ENCODE data around the gene GLA.

Gene GLA

DNA sequence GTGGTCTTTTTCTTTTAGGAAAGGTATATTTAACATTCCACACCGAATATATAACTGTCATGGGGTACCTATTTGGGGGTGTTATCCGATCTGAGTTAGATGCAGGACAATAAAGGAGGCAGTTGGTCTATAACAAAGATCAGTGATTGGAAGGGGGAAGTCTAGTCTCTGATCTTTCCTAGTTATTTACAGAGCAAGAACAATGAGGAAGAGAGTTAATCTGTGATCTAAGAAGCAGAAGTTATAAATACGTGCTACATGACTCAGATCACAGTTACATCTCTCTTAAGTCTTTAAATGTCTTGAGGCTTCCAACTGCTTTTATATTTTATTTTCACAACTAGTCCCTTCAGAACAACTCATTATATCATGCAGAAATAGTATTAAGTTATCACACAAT is 44.3 kb upstream of the GLA start:
- CTCF ChIA-PET = interaction anchor here (0.7 kb wide), 1 partner anchor 1448 kb away, joined by 4 read pairs; no protein-coding TSS in a partner anchor
- H3K27ac ChIP-seq (ENCODE audit: extremely low read depth, low read depth, low read length) = no peak overlapping the region

DNA sequence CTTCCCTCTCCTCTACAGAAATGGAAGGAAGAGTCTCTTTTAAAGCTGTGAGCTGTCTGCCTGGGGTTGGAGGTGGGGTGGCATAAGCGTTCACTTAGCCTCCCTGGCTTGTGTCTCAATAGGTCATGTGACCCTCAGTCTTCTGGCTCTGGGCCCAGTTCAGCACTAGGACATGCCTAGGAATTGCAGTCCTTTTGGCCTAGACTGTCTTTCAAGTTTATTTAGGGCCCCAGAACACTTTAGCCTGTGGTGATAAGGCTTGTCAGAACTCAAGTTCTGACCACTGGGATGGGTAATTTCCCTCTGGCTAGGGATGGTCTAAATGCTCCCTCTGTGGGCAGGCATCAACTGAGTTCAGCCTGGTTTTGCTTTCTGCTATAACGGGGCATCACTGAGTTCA is 43.2 kb upstream of the GLA start:
- no peak overlapping the region for H3K4me3 ChIP-seq (ENCODE audit: low read depth, low read length)
- no peaks in the 10 kb centered on the region for H3K4me1 ChIP-seq (ENCODE audit: control insufficient read depth, insufficient read depth, low read length)
- H3K27ac ChIP-seq (ENCODE audit: extremely low read depth, low read depth, low read length) = no peak overlapping the region
- CTCF ChIA-PET = no interaction called here
- POLR2A ChIA-PET = no interaction called here
- H3K36me3 ChIP-seq (ENCODE audit: control insufficient read depth in 2 of 2, insufficient read depth in 1 of 2, low read length in 2 of 2) = peaks cover 0 to 19% of the 10 kb centered on the region in 2 experiments; a peak in 1 of 3 replicates
- TF ChIP-seq, protein P1, sequence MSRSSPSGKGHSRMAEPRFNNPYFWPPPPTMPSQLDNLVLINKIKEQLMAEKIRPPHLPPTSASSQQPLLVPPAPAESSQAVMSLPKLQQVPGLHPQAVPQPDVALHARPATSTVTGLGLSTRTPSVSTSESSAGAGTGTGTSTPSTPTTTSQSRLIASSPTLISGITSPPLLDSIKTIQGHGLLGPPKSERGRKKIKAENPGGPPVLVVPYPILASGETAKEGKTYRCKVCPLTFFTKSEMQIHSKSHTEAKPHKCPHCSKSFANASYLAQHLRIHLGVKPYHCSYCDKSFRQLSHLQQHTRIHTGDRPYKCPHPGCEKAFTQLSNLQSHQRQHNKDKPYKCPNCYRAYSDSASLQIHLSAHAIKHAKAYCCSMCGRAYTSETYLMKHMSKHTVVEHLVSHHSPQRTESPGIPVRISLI (tag by site-specific recombination; IDR thresholded peaks at IDR 0.05) = no peak
- TF ChIP-seq PRDM1 (tag by site-specific recombination; IDR thresholded peaks at IDR 0.05) (no peak), ZNF335 (tag by site-specific recombination; conservative IDR thresholded peaks at IDR 0.05) (no peak), ZNF555 (tag by site-specific recombination; conservative IDR thresholded peaks at IDR 0.05) (no peak), ZBTB48 (tag by site-specific recombination; IDR thresholded peaks at IDR 0.05) (no peak), ZNF214 (tag by site-specific recombination; IDR thresholded peaks at IDR 0.05; ENCODE audit: borderline replicate concordance) (no peak), ZNF423 (tag by site-specific recombination; IDR thresholded peaks at IDR 0.05) (no peak), ZNF747 (tag by site-specific recombination; IDR thresholded peaks at IDR 0.05) (no peak), KLF10 (tag by site-specific recombination; IDR thresholded peaks at IDR 0.05) (no peak), ZNF169 (tag by site-specific recombination; IDR thresholded peaks at IDR 0.05) (no peak), ZNF16 (tag by site-specific recombination; IDR thresholded peaks at IDR 0.05; ENCODE audit: low read depth) (no peak), RBAK (tag by site-specific recombination; IDR thresholded peaks at IDR 0.05) (no peak), ZNF501 (tag by site-specific recombination; IDR thresholded peaks at IDR 0.05) (no peak)
- TF ChIP-seq, protein P2, sequence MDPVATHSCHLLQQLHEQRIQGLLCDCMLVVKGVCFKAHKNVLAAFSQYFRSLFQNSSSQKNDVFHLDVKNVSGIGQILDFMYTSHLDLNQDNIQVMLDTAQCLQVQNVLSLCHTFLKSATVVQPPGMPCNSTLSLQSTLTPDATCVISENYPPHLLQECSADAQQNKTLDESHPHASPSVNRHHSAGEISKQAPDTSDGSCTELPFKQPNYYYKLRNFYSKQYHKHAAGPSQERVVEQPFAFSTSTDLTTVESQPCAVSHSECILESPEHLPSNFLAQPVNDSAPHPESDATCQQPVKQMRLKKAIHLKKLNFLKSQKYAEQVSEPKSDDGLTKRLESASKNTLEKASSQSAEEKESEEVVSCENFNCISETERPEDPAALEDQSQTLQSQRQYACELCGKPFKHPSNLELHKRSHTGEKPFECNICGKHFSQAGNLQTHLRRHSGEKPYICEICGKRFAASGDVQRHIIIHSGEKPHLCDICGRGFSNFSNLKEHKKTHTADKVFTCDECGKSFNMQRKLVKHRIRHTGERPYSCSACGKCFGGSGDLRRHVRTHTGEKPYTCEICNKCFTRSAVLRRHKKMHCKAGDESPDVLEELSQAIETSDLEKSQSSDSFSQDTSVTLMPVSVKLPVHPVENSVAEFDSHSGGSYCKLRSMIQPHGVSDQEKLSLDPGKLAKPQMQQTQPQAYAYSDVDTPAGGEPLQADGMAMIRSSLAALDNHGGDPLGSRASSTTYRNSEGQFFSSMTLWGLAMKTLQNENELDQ (tag by site-specific recombination; IDR thresholded peaks at IDR 0.05; ENCODE audit: low read depth) = no peak
- TF ChIP-seq, protein P3, sequence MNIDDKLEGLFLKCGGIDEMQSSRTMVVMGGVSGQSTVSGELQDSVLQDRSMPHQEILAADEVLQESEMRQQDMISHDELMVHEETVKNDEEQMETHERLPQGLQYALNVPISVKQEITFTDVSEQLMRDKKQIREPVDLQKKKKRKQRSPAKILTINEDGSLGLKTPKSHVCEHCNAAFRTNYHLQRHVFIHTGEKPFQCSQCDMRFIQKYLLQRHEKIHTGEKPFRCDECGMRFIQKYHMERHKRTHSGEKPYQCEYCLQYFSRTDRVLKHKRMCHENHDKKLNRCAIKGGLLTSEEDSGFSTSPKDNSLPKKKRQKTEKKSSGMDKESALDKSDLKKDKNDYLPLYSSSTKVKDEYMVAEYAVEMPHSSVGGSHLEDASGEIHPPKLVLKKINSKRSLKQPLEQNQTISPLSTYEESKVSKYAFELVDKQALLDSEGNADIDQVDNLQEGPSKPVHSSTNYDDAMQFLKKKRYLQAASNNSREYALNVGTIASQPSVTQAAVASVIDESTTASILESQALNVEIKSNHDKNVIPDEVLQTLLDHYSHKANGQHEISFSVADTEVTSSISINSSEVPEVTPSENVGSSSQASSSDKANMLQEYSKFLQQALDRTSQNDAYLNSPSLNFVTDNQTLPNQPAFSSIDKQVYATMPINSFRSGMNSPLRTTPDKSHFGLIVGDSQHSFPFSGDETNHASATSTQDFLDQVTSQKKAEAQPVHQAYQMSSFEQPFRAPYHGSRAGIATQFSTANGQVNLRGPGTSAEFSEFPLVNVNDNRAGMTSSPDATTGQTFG (tag by site-specific recombination; IDR thresholded peaks at IDR 0.05; ENCODE audit: borderline replicate concordance) = no peak
- TF ChIP-seq, protein P4, sequence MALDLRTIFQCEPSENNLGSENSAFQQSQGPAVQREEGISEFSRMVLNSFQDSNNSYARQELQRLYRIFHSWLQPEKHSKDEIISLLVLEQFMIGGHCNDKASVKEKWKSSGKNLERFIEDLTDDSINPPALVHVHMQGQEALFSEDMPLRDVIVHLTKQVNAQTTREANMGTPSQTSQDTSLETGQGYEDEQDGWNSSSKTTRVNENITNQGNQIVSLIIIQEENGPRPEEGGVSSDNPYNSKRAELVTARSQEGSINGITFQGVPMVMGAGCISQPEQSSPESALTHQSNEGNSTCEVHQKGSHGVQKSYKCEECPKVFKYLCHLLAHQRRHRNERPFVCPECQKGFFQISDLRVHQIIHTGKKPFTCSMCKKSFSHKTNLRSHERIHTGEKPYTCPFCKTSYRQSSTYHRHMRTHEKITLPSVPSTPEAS (tag by site-specific recombination; IDR thresholded peaks at IDR 0.05) = no peak
- no peaks in the 10 kb centered on the region for H3K9me3 ChIP-seq (ENCODE audit: control insufficient read depth, insufficient read depth, low read depth, low read length)

More for the DNA sequence above, 44.3 kb upstream of the GLA start:
- Histone ChIP-seq H3K4me1 (ENCODE audit: control insufficient read depth, insufficient read depth, low read length) (no peaks in the 10 kb centered on the region), H3K36me3 (ENCODE audit: control insufficient read depth in 2 of 2, insufficient read depth in 1 of 2, low read length in 2 of 2) (peaks cover 0 to 19% of the 10 kb centered on the region in 2 experiments; a peak in 1 of 3 replicates), H3K9me3 (ENCODE audit: control insufficient read depth, insufficient read depth, low read depth, low read length) (no peaks in the 10 kb centered on the region), H3K4me3 (ENCODE audit: low read depth, low read length) (no peak overlapping the region)
- TF ChIP-seq, protein P5, sequence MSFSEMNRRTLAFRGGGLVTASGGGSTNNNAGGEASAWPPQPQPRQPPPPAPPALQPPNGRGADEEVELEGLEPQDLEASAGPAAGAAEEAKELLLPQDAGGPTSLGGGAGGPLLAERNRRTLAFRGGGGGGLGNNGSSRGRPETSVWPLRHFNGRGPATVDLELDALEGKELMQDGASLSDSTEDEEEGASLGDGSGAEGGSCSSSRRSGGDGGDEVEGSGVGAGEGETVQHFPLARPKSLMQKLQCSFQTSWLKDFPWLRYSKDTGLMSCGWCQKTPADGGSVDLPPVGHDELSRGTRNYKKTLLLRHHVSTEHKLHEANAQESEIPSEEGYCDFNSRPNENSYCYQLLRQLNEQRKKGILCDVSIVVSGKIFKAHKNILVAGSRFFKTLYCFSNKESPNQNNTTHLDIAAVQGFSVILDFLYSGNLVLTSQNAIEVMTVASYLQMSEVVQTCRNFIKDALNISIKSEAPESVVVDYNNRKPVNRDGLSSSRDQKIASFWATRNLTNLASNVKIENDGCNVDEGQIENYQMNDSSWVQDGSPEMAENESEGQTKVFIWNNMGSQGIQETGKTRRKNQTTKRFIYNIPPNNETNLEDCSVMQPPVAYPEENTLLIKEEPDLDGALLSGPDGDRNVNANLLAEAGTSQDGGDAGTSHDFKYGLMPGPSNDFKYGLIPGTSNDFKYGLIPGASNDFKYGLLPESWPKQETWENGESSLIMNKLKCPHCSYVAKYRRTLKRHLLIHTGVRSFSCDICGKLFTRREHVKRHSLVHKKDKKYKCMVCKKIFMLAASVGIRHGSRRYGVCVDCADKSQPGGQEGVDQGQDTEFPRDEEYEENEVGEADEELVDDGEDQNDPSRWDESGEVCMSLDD (tag by site-specific recombination; IDR thresholded peaks at IDR 0.05) = no peak
- no peak for TF ChIP-seq MZF1 (tag by site-specific recombination; IDR thresholded peaks at IDR 0.05; ENCODE audit: borderline replicate concordance)
- TF ChIP-seq, protein P6, sequence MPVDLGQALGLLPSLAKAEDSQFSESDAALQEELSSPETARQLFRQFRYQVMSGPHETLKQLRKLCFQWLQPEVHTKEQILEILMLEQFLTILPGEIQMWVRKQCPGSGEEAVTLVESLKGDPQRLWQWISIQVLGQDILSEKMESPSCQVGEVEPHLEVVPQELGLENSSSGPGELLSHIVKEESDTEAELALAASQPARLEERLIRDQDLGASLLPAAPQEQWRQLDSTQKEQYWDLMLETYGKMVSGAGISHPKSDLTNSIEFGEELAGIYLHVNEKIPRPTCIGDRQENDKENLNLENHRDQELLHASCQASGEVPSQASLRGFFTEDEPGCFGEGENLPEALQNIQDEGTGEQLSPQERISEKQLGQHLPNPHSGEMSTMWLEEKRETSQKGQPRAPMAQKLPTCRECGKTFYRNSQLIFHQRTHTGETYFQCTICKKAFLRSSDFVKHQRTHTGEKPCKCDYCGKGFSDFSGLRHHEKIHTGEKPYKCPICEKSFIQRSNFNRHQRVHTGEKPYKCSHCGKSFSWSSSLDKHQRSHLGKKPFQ (tag by site-specific recombination; IDR thresholded peaks at IDR 0.05) = no peak
- POLR2A ChIA-PET = no interaction called here

Data from HEK293 (cell line).